Hematopoietic multipotent progenitor cell treated with erythropoietin and hydrocortisone succinate and interleukin-3 and kit ligand, for 8 days (in vitro differentiated cells): Measurements from ENCODE around the gene RALGPS1.
"Not testable (repeated sequence)": the region's sequence is repeated elsewhere in the genome, so short reads cannot be mapped to it uniquely, and the experiment has no call there.

Experiments
- DNase-seq: peaks from one replicate; pipeline ENCODE4 v3.0.0-alpha.2; 2015

The RALGPS1 gene

DNA sequence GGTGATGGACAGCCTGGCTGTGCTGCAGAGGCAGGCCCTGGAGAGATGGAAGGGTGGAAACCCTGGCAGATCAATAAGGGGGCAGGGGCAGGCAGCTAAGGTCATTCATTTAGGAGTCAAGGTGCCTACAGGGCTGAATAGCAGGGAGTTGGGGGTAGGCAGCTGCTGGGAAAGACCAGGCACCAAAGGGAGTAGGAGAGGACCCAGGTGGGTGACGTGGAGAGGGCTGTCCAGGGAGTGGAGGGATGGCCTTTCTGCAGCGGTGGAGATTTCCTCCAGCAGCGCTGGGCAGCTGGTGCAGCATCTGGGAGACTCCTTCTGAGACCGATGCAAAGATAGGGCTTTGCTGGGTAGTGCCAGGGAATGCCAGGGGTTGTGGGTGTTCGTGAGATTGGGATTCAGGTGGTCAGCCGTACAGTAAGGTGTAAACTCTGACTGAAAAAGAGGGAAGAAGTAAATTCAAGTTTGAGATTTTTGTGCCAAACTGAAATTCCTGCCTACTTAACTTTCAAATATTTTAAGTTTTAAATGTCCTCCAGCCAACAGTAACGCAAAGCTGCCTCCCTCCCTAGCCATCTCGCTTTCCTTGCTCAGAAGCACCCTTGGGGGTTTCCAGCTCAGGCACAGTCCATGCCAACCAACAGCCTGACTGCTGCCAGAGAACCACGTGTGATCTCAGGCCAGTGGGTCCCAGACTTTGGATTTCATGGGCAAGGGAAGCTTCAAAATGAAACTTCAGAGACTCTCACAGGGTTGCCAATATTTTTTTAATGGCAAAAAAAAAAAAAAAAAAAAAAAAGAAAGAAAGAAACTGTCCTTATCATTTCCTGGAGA, 226.5 kb downstream of the RALGPS1 start:
- DNase-seq, result no peak

DNA sequence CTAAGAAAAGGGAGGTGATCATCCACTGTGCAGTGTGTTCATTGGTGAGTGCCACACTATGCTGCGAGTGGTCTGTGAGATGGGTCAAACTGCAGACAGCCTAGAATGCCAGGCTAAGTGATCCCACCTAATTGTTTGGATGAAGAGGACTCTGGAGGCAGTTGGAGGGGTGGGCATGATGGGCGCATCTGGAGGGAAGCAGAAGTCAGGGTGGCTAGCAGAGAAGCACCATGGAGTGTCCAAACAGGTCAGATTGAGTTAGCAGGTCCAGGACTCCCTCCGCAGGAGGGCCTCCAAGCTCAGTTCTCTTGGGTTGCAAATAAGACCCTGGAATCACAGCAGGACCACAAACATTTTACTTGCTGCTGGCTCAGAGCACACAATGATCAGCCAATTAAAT, 227.7 kb downstream of the RALGPS1 start:
- DNase-seq, result no peak

DNA sequence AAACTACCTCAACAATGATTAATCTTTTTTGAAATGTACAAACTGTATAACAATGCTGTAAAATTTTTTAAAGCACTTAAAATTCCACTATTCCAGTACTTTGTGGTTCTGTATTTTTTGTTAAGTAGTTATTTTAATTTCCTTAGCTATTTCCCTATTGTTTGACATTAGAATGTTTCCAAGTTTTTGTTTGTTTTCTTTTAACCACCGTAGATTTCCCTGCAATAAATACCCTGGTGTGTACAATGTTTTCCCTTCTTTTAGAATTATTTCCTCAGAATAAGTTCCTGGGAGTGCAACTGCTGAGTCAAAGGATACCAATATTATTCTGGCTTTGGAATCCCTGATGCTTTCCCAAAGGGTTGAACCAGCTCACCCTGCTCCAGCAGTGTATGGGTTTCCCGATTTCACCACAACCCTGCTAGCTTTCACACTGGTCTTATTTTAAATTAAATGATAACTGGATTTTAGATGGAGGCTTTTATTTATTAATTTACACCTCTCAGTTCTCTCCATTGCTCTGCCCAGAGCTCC, 228.4 kb downstream of the RALGPS1 start:
- DNase-seq, result no peak

DNA sequence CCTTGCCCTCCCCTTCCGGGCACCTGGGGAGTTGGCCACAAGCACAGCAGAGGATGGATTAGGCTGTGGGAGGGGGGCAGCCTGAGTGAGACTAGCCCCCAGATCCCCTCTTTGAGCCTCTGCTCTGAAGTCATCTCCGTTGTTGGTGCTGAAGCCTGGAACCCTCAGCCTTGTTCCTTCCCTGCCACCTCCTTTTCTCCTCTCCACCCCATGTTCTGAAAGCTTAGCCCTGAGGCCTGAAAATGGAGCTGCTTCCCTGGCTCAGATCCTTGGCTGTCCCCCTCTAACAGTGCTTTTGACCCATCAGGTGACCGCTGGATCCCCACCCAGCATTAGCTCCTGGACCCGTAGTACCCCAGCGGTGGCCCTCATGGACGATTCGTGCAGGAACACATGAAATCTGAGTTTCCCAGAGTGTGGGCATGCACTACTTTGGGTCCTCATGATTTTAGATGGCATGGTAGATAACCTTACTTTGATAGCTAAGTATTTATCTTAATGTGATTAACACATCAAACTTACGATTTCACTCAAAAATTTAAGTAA, 229.4 kb downstream of the RALGPS1 start:
- no peak for DNase-seq

DNA sequence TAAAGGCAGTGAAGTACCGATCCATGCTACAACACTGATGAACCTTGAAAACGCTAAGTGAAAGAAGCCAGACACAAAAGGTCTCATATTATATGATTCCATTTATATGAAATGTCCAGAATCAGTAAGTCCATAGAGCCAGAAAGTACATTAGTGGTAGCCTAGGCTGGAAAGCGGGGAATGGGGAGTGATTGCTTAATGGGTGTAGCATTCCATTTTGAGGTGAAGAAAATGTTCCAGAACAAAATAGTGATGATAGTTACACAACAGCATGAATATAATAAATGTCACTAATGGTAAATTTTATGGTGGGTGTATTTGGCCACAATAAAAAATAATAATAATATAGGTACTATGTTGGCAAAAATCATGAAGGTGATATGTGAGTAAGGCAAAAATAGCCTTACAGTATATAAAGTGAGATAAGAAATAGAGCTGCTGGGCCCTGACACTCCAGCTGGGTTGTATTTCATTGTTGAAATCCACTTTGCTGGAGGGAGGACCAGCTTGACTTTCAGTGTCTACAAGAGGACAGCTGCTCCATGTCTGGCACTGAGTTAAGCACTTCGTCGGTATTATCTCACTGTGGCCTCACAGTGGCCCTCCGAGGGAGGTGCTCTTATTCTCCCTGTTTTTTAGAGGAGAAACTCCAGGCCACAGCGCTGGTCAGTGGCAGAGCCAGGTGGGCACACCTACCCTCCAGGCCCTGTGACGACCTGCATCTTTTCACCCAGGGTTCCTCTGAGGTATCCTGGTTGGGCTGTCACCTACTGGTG, 230.3 kb downstream of the RALGPS1 start:
- DNase-seq, result no peak

DNA sequence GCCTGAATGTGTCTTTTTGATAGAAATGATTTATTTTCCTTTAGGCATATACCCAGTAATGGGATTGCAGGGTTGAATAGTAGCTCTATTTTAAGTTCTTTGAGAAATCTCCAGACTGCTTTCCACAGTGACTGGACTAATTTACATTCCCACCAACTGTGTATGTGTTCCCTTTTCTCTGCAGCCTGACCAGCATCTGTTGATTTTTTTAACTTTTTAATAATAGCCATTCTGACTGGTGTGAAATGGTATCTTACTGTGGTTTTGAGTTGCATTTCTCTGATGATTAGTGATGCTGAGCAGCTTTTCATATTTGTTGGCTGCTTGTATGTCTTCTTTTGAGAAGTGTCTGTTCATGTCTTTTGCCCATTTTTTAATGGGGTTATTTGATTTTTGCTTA, 232.3 kb downstream of the RALGPS1 start:
- DNase-seq, result not testable (repeated sequence)

DNA sequence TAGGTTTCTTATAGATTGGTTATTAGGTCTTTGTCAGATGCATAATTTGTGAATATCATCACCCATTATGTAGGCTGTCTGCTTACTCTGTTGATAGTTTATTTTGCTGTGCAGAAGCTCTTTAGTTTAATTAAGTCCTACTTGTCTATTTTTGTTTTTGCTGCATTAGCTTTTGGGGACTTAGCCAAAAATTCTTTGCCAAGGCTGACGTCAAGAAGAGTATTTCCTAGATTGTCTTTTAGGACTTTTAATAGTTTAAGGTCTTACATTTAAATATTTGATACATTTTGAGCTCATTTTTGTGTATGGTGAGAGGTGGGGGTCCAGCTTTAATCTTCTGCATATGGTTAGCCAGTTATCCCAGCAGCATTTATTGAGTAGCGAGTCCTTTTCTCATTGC, 232.7 kb downstream of the RALGPS1 start:
- no peak for DNase-seq

DNA sequence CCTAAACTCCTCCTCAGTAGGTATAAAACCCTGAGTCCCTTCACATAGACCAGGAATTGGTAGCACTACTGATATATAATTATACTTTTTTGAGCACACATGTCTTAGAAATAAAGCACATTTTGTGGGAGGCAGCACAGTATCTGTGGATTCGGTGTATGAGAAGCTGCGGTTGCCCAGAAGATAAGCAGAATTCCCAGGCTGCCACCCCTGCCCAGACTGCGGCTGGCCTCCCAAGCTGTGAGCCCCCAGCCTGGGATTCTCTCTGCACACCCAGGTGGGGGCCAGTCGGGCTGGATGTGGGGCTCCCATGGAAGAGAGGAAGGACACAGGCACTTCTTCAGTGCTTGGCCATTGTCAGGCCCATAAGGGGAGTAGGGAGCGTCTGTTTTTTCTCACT, 233.4 kb downstream of the RALGPS1 start:
- no peak for DNase-seq

DNA sequence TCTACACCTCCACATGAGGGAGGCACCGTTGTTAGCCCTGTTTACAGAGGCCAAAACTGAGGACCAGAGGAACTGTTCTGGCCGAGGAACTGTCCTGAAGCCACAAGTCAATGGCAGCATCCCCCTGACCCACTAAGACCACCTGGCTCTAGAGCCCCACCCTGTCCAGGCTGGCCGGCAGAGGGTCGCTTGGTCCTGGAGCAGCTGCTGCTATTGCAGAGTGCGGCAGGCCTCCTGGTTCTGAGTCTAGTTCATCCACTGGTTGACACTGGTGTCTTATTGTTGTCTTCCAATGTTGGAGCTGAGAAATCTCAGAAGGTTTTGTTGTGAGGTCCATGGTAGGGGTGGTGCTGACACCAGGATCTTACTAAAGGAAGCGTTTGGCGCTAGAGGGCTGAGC, 234.4 kb downstream of the RALGPS1 start:
- DNase-seq, result no peak

DNA sequence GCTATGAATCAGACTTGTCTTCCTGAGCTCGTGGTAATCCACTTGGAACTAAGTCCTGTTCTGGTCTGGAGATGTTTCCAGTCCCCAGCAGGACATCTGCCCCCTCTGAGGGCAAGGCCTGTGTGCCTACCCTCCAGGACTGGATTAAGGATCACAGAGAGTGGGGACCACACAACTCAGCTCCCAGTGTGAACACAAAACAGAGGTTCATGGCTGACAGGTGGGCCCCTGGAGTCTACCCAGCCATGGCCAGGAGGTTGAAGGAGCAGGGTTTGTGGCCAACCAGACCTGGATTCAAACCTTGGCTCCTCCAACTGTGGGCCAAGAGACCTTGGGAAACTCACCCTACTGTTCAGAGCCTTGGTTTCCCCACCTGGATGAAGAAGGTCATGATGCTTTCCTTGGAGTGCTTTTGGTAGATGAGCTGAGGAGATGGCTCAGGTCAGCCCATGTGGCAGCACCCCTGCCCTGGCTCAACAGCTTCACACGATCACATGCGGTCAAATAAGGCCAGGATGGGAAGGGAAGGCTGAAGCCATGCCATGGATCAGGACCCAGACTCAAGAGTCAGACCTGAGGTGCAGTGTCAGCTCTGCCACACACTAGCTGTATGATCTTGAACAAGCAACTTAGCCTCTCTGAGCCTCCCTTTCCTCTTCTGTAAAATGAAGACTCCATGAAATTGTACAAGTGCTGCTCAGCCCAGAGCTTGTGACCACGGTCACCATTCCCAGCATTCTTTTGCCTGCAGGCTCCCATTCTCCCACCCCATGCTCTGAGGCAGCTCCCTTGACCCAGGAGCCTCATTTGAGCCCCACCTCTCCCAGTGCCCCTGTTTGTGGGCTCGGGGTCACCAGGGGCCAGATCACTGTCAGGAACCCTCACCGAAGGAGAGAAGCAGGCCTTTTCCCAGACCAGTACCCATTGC, 235.1 kb downstream of the RALGPS1 start:
- no peak for DNase-seq

DNA sequence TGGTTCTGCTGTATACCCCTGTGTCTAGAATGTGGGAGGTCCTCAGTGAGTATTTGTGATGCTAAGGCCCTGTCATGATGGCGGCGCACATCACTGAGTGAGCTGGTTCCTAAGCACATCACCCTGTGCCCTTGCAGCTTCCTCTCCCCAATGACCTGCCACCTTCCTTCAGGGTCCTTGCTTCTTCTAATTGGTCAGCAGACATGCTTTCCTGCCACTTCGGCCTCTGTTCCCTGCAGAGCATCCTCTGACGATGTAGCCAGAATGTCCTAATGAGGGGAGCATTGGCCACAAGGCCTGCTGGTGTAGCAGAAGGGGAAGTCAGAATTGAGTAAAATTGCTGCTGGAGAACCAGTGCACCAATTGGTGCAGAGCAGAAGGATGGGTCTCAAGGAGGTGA, 238.9 kb downstream of the RALGPS1 start:
- DNase-seq, result no peak

DNA sequence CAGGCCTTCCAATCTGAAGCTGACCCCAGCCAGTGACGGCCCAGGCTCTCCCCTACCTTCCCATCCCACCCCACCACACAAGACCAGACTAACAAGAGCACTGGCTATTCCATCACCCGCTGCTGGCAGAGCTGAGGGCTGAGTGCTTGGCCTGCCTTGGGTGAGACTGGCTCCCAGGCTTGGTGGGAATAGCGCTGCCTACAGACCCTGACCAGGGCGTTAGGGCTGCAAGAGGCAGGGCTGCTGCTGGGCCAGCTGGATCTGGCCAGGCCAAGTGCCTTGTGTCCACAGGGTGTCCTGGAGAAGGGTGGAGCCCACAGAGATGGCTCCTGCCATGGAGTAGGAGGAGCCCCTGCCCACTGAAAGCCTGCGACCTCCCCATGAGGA, 239.4 kb downstream of the RALGPS1 start:
- no peak for DNase-seq

DNA sequence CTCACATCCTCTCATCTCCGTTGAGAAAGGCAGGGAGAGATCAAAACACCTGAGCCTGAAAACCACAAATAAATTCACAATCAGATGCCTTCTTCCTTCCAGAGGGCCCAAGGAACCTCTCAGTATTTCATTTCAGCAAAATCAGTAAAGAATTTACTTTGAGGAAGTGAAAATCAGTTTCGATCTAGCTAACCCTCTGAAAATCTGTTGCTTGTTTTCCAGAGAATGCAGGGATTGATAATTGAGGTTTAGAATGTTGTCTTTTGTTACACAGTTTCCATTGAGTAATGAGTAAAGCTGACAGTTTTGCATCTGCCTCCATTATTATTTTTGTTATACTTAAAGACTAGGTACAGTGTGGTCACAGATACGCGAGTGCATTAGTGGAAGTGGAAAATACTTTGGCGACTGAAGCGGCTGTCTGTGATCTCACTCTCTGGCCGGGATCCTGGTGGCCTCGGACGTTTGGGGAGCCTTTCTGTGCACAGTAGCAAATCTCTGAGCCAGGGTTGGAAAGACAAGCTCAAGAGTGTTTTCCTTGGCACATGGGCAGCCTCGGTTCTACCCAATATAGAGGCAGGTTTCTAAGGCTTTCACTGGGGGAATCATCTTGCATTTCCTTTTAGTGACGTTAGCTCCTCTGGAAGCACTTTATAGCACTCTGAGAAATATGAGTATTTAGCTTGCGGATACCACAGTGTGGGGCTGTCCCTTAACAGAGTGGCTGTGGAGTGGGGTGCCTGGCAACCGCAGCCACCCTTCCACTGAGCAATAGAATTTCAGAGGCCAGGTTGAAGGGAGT, 240.0 kb downstream of the RALGPS1 start:
- DNase-seq, result no peak

DNA sequence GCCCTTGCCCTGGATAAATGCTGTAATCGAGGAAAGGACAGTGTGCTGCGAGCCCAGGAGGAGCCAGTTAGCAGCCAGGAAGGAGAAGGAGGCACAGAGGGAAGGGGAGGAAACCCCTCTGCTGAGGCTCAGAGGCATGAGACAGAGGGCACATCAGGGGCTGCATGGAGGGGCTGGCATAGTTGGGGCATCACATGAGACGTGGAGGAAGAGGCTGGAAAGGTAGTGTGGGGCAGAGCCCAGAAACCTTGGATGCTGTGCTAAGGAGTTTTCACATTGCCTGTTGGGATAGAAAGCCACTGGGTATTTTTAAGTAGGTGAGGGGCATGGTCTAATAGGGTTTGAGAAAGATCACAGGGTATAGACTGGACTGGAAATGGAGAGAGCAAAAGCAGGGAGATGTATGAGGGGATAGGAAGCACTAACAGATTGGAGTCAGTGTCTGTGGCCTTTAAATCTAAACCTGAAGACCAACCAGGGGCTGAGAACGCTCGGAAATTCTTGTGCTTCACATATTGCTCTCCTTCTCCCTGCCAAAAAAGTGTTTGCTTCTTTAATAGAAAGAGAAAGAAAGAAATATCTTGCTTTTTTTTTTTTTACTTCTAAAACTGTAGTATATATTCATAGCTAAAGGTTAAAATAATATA, 240.9 kb downstream of the RALGPS1 start:
- no peak for DNase-seq

DNA sequence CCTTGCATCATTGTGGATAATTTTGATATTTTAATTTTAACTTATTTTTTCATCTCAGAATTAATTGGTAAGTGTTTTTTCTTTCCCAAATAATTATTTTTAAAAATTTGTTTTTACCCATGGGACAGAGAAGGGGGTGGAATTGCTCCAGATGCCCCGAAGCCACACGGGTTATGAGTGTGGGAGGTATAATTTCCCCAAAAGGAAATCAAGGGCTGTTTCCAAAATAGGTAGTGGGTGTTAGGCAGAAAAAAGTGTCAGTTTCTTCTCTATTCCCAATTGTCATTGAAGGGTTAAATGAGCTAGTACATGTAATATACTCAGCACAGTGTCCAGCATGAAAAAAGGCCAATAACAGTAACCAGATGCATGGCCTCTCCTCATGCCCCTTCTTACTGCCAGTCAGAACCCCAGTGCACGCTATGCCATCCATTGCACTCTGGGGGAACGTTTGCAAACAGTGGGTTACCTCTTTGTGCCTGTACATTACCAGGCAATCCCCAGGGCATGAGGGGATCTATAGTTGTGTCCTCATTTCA, 244.3 kb downstream of the RALGPS1 start:
- DNase-seq, result no peak

DNA sequence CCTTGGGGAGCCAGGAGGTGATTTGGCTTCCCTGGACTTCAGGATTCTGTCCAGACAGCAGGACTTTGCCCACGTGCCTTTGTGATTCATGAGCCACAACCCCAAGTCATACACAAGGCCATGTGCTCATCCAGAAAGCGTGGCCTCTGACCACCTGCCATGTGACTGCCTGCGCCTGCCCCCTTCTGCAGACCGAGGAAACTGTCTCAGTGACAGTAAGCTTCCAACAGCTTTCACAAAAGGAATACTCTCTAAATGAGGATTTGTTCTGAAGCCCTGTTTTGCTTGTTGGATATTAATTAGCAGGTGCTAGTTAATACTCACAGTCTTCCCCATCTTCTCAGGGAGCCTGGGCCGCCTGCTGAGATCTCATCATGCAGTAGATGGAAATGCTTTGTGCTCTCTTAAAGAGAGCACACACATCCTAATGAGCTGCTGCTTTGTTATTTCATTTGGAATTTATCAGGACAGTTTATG, 244.8 kb downstream of the RALGPS1 start:
- DNase-seq, result no peak

DNA sequence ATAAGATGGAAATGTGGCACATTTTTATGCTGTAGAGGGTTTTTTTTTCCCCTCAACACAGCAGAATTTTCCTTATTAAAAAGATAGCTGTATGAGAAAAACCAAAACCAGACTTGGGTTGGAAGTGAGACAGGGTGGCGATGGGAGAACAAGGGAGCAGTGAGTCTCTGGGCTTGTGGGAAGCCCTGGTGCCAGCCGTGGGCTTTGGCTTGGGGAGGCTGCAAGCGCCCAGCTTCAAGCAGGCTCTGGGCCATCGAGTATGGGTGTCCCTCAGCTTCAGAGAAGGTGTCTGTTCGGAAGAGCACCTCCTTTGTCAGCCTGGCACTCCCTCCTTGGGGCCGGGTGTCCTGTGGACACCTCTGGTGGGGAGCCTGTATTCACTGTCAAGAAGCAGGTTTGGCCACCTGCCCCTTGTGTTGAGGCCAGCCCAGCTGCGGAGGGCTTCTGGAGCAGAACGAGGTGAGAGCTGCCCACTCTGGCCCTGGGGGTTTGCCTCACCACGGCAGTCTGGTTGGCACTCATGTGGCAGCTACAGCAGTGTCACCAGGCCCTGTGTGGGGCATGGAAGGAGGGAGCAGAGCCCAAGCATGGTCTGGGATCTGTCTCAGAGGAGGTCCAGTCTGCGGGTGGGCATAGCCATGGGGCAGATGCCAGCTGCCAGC, 245.5 kb downstream of the RALGPS1 start:
- DNase-seq, result no peak

DNA sequence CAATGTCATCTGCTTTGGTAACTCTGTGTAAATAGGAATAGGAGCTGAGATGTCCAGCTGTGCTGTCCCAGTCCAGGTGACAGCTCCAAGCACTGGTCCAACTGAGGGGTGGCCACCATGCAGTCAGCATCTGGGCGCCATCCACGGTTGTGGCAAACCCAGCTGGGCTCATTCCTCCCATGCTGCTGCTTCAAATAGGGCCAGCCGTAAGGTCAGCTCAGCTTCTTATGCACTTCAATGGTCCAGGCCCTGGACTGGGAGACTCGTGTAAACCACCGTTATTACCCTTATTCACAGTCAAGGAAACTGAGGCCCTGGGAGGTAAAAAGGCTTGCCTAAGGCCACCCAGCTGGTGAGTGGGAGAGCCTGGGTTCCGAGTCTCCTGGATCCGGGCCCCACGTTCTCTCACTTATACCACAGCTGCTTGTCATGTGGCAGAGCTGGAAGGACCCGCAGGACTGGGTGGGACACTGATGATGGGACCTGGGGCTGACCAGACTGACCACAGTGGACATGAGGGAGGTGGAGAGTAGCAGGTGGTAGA, 246.6 kb downstream of the RALGPS1 start:
- DNase-seq, result no peak

DNA sequence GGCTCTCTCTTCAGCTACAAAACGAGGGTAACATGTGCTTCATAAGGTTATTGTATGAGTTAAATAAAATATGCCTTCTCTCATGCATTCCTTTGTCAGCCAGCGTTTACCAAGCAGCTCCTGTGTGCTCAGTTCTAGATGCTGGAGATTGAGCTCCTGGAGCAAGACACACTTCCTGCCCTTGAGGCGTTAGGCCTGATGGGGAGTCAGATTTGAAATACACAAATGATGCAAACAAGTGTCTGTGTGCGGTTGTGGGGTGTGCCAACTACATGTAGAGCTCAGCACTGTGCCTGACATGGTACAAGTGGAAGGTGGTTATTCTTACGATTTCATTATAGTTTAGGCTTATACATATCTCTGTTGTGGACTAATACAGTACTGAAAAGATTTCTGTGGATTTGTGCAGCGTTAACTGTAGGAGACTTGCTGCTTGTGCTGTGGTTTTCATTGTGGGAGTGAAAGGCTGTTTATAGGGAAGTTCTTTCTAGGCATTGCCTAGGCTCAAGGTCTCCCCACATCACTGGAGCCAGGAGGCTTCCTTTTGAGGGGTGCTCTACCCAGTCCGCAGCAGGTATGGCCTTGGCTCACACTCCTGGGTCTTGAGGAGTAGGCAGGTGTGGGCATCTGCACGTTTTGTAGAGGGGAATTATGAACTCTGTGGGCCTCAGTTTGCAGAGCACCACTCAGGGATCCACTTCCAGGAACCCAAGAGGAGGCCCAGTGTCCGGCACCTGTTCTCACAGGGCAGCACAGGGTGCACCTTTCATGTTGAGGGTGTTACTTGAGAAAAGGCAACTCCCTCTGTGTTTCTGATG, 247.7 kb downstream of the RALGPS1 start:
- no peak for DNase-seq
